DND-41 (cell line): ENCODE data around the gene PPP4R2.

Experiments
- CTCF ChIP-seq: IDR thresholded peaks from 2 replicates; pipeline ENCODE4 v1.5.1; 2012; ENCODE audit warnings: borderline replicate concordance, low read length, moderate library complexity, mild to moderate bottlenecking; ENCODE audit not compliant: poor library complexity, severe bottlenecking; ENCODE audit errors: extremely low read depth
- EZH2 ChIP-seq: IDR thresholded peaks from 3 replicates; pipeline ENCODE4 v1.6.1; 2012; ENCODE audit warnings: borderline replicate concordance, low read depth, mild to moderate bottlenecking, moderate library complexity, low read length, inconsistent platforms; ENCODE audit not compliant: severe bottlenecking

DNA sequence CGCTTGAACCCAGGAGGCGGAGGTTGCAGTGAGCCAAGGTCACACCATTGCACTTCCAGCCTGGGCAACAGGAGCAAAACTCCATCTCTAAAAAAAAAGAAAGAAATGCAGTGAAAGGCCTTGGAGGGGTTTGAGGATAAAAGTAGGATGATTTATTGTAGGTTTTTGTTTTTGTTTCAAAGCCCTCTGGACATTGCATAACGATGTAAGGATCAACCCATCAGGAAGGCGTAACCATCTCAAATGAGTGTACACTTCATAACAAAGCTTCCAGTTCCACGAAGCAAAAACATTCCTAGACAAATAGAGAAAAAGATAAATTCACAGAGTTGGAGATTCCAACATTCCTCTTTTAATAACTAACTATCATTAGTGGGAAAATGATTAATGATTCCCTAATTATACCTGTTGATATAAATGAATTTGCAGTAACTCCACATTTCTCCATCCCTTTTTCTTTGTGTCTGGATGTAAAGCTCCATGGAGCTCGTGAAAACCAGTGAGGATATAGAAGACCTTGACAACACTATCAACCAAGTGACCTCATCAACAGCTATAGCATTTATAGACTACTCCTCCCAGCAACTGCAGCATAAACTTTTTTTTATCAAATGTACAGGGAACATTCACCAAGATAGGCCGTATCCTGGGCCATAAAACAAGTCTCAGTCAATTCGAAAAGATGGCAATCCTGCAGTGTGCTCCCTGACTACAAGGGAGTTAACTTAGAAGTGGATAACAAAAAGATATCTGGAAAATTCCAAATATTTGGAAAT is 48.7 kb upstream of the PPP4R2 start:
- TF ChIP-seq CTCF (no peak), EZH2 (no peak)
